DND-41 (cell line): ENCODE results near the gene CLDN34.

Experiments used
- EZH2 ChIP-seq: IDR thresholded peaks from 3 replicates; pipeline ENCODE4 v1.6.1; 2012; ENCODE audit warnings: borderline replicate concordance, low read depth, mild to moderate bottlenecking, moderate library complexity, low read length, inconsistent platforms; ENCODE audit not compliant: severe bottlenecking
- TF ChIP-seq, protein P1 (sequence below): IDR thresholded peaks from 2 replicates; pipeline ENCODE4 v1.5.1; 2012; ENCODE audit warnings: borderline replicate concordance, low read length, moderate library complexity, mild to moderate bottlenecking; ENCODE audit not compliant: poor library complexity, severe bottlenecking; ENCODE audit errors: extremely low read depth

DNA sequence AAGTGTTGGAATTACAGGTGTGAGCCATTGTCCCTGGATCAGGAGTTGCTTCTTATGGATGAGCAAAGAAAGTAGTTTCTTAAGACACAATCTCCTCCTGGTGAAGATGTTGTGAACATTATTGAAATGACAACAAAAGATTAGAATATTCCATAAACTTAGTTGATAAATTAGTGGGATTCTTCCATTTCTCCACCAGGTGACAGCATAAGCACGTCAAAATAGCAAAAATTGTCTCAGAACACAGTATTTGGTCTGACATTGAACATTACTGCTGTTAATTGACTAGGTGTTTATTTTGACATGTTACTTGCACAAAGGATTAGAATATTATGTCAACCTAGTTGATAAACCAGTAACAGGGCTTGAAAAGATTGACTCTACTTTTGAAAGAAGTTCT is 21.6 kb downstream of the CLDN34 start:
- TF ChIP-seq, protein P1, sequence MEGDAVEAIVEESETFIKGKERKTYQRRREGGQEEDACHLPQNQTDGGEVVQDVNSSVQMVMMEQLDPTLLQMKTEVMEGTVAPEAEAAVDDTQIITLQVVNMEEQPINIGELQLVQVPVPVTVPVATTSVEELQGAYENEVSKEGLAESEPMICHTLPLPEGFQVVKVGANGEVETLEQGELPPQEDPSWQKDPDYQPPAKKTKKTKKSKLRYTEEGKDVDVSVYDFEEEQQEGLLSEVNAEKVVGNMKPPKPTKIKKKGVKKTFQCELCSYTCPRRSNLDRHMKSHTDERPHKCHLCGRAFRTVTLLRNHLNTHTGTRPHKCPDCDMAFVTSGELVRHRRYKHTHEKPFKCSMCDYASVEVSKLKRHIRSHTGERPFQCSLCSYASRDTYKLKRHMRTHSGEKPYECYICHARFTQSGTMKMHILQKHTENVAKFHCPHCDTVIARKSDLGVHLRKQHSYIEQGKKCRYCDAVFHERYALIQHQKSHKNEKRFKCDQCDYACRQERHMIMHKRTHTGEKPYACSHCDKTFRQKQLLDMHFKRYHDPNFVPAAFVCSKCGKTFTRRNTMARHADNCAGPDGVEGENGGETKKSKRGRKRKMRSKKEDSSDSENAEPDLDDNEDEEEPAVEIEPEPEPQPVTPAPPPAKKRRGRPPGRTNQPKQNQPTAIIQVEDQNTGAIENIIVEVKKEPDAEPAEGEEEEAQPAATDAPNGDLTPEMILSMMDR: peak; percentile 54
- TF ChIP-seq EZH2: no peak
